HL-60 (cell line): ENCODE data around the gene SYT13.

Source experiments
- DNase-seq, 2 experiments: peaks; one replicate each; pipeline ENCODE4 v3.0.0-alpha.2; 2010 to 2020; ENCODE audit warnings: low read depth in 1 of 2, low spot score in 1 of 2
- H3K27ac ChIP-seq: fragments of 250-450 bp; sonication (Bioruptor Pico); replicated peaks from 2 replicates; pipeline ENCODE4 v1.5.1; 2020; ENCODE audit warnings: mild to moderate bottlenecking, moderate library complexity
- H3K27me3 ChIP-seq: fragments of 250-450 bp; sonication (Bioruptor Pico); 2 replicates; pipeline ENCODE4 v1.5.1; 2021; ENCODE audit warnings: mild to moderate bottlenecking, moderate library complexity; ENCODE audit not compliant: insufficient read depth, poor library complexity, severe bottlenecking
- H3K4me3 ChIP-seq: replicated peaks from 2 replicates; pipeline ENCODE4 v1.5.1; 2011; ENCODE audit warnings: mild to moderate bottlenecking, control low read depth, low read length; ENCODE audit not compliant: insufficient read depth
- GABPA ChIP-seq: IDR thresholded peaks from 2 replicates; pipeline ENCODE4 v1.6.1; 2012; ENCODE audit warnings: low read depth
- POLR2AphosphoS5 ChIP-seq: IDR thresholded peaks from 2 replicates; pipeline ENCODE4 v1.6.1; 2012; ENCODE audit warnings: low read depth
- SPI1 ChIP-seq: IDR thresholded peaks from 2 replicates; pipeline ENCODE4 v1.6.1; 2012; ENCODE audit warnings: low read depth, mild to moderate bottlenecking, borderline replicate concordance
- TF ChIP-seq, protein P1 (sequence below): IDR thresholded peaks from 2 replicates; pipeline ENCODE4 v1.6.1; 2012; ENCODE audit warnings: low read depth; ENCODE audit not compliant: insufficient replicate concordance
- TF ChIP-seq, protein P2 (sequence below): IDR thresholded peaks from one replicate; pipeline ENCODE4 v1.5.1; 2011; ENCODE audit warnings: low read length, control low read depth, inconsistent platforms; ENCODE audit not compliant: insufficient read depth

SYT13 gene

GRCh38 chr11:45210846-45211245 lies 75.3 kb downstream of the SYT13 start:
- Histone ChIP-seq H3K4me3 (no peak overlapping the region), H3K27me3 (no peaks in the 10 kb centered on the region), H3K27ac (no peak overlapping the region)
- DNase-seq = no peak
- TF ChIP-seq POLR2AphosphoS5 = no peak
- no peak for TF ChIP-seq GABPA
- TF ChIP-seq, protein P1, sequence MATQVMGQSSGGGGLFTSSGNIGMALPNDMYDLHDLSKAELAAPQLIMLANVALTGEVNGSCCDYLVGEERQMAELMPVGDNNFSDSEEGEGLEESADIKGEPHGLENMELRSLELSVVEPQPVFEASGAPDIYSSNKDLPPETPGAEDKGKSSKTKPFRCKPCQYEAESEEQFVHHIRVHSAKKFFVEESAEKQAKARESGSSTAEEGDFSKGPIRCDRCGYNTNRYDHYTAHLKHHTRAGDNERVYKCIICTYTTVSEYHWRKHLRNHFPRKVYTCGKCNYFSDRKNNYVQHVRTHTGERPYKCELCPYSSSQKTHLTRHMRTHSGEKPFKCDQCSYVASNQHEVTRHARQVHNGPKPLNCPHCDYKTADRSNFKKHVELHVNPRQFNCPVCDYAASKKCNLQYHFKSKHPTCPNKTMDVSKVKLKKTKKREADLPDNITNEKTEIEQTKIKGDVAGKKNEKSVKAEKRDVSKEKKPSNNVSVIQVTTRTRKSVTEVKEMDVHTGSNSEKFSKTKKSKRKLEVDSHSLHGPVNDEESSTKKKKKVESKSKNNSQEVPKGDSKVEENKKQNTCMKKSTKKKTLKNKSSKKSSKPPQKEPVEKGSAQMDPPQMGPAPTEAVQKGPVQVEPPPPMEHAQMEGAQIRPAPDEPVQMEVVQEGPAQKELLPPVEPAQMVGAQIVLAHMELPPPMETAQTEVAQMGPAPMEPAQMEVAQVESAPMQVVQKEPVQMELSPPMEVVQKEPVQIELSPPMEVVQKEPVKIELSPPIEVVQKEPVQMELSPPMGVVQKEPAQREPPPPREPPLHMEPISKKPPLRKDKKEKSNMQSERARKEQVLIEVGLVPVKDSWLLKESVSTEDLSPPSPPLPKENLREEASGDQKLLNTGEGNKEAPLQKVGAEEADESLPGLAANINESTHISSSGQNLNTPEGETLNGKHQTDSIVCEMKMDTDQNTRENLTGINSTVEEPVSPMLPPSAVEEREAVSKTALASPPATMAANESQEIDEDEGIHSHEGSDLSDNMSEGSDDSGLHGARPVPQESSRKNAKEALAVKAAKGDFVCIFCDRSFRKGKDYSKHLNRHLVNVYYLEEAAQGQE = no peak
- TF ChIP-seq SPI1 = no peak
- TF ChIP-seq, protein P2, sequence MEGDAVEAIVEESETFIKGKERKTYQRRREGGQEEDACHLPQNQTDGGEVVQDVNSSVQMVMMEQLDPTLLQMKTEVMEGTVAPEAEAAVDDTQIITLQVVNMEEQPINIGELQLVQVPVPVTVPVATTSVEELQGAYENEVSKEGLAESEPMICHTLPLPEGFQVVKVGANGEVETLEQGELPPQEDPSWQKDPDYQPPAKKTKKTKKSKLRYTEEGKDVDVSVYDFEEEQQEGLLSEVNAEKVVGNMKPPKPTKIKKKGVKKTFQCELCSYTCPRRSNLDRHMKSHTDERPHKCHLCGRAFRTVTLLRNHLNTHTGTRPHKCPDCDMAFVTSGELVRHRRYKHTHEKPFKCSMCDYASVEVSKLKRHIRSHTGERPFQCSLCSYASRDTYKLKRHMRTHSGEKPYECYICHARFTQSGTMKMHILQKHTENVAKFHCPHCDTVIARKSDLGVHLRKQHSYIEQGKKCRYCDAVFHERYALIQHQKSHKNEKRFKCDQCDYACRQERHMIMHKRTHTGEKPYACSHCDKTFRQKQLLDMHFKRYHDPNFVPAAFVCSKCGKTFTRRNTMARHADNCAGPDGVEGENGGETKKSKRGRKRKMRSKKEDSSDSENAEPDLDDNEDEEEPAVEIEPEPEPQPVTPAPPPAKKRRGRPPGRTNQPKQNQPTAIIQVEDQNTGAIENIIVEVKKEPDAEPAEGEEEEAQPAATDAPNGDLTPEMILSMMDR = no peak

- TF ChIP-seq GABPA (no peak), SPI1 (no peak), POLR2AphosphoS5 (no peak)
- TF ChIP-seq, protein P2 = no peak
- TF ChIP-seq, protein P1 = no peak
- H3K4me3 ChIP-seq = no peak overlapping the region
- H3K27ac ChIP-seq = no peak overlapping the region
- H3K27me3 ChIP-seq = no peaks in the 10 kb centered on the region
- DNase-seq = no peak
Measured at GRCh38 chr11:45209891-45210699, 76.0 kb downstream of the SYT13 start.

- TF ChIP-seq GABPA (no peak), POLR2AphosphoS5 (no peak), SPI1 (no peak)
- TF ChIP-seq, protein P2 = no peak
- TF ChIP-seq, protein P1 = no peak
- no peak overlapping the region for H3K27ac ChIP-seq
- H3K4me3 ChIP-seq = no peak overlapping the region
- H3K27me3 ChIP-seq = no peaks in the 10 kb centered on the region
- DNase-seq = no peak
Measured at GRCh38 chr11:45209000-45209879, 76.9 kb downstream of the SYT13 start.
